GM12878 (cell line): Measurements from ENCODE around the gene NDNF. TPM values are rescaled to one million over a fixed set of nuclear protein-coding genes. Genes with fewer than 3 reads are reported as not detected.

Source experiments
- ATAC-seq: fragments of 200-7000 bp; cut with Tn5 transposase; 3 replicates; pipeline ENCODE4 v1.9.1; 2020; ENCODE audit warnings: mild to moderate bottlenecking, moderate library complexity
- BruUV-seq: library from RNA; stranded (reverse); fragments of 400-500 nt; replicated peaks from 2 replicates; lab custom pipeline; 2021; lab: Mats Ljungman, UMichigan
- CTCF ChIA-PET: fragments of 300-600 bp; sonication (Branson Sonifier 250); formaldehyde crosslinking; extraction: SDS; loops from one replicate; lab custom pipeline; 2021; ENCODE audit warnings: inconsistent platforms; lab: Yijun Ruan, JAX
- POLR2A ChIA-PET: fragments of 350-600 bp; formaldehyde crosslinking; extraction: SDS; loops from one replicate; lab custom pipeline; 2021; ENCODE audit warnings: inconsistent platforms; lab: Charles Lee
- RAD21 ChIA-PET: fragments of 300-600 bp; sonication (Branson Sonifier 250); formaldehyde crosslinking; loops from one replicate; lab custom pipeline; 2023; ENCODE audit warnings: antibody characterized with exemption; ENCODE audit not compliant: unreplicated experiment; lab: Charles Lee
- SMC1A ChIA-PET: fragments of 300-600 bp; sonication (Branson Sonifier 250); formaldehyde crosslinking; loops from one replicate; lab custom pipeline; 2023; ENCODE audit not compliant: unreplicated experiment, uncharacterized antibody; lab: Charles Lee
- DNase-seq: peaks from one replicate; pipeline ENCODE4 v3.0.0-alpha.2; 2011; ENCODE audit warnings: low read depth, low spot score
- FAIRE-seq: peaks from 3 replicates; lab custom pipeline; 2011; peaks lifted over from hg19 to GRCh38; lab: Jason Lieb, UNC
- H2AFZ ChIP-seq: 2 replicates; pipeline ENCODE4 v1.6.0; 2011; ENCODE audit warnings: low read depth, low read length, control low read depth; ENCODE audit not compliant: control insufficient read depth
- H3K27ac ChIP-seq: 2 replicates; pipeline ENCODE4 v1.5.1; 2011; ENCODE audit warnings: control low read depth; ENCODE audit not compliant: control insufficient read depth, insufficient read depth
- H3K27me3 ChIP-seq, 2 experiments: replicated peaks in 1 of 2; 2 replicates each; pipeline versions ENCODE4 v1.6.0 to v1.6.1; 2011; ENCODE audit warnings: low read length in 1 of 2; ENCODE audit not compliant: control insufficient read depth in 2 of 2, insufficient read depth in 2 of 2
- H3K36me3 ChIP-seq, 2 experiments: 2 replicates each; pipeline ENCODE4 v1.5.1; 2011; ENCODE audit warnings: low read length in 1 of 2; ENCODE audit not compliant: control insufficient read depth in 2 of 2, insufficient read depth in 2 of 2
- H3K4me1 ChIP-seq: 2 replicates; pipeline ENCODE4 v1.6.1; 2011; ENCODE audit warnings: mild to moderate bottlenecking, low read length, moderate library complexity, mixed read lengths; ENCODE audit not compliant: control insufficient read depth, insufficient read depth
- H3K4me2 ChIP-seq: 2 replicates; pipeline ENCODE4 v1.6.0; 2011; ENCODE audit warnings: control low read depth; ENCODE audit not compliant: control insufficient read depth, insufficient read depth
- H3K4me3 ChIP-seq: fragments of 200-600 bp; sonication (generic); 2 replicates; pipeline ENCODE4 v1.5.1; 2016
- H3K79me2 ChIP-seq: 2 replicates; pipeline ENCODE4 v1.6.0; 2011; ENCODE audit warnings: low read length; ENCODE audit not compliant: control insufficient read depth, insufficient read depth
- H3K9ac ChIP-seq: 2 replicates; pipeline ENCODE4 v1.8.0; 2011; ENCODE audit warnings: low read length, control low read depth, mixed read lengths; ENCODE audit not compliant: control insufficient read depth, insufficient read depth
- H3K9me3 ChIP-seq: replicated peaks from 3 replicates; pipeline ENCODE4 v1.5.1; 2011; ENCODE audit warnings: mild to moderate bottlenecking, low read length; ENCODE audit not compliant: control insufficient read depth, insufficient read depth
- H4K20me1 ChIP-seq: 2 replicates; pipeline ENCODE4 v1.6.0; 2011; ENCODE audit not compliant: control insufficient read depth, insufficient read depth
- DPF2 ChIP-seq: fragments of 450-650 bp; IDR thresholded peaks from 2 replicates; pipeline ENCODE4 v1.6.1; 2017; ENCODE audit warnings: mild to moderate bottlenecking
- ESRRA ChIP-seq: IDR thresholded peaks from 2 replicates; pipeline ENCODE4 v1.6.1; 2012; ENCODE audit warnings: mild to moderate bottlenecking, low read length, improper control_type of control experiment
- SMAD5 ChIP-seq: IDR thresholded peaks from 2 replicates; pipeline ENCODE4 v1.6.1; 2016; ENCODE audit warnings: antibody characterized with exemption, low read depth
- SMARCA5 ChIP-seq: fragments of 450-650 bp; IDR thresholded peaks from 2 replicates; pipeline ENCODE4 v1.6.1; 2017; ENCODE audit warnings: mild to moderate bottlenecking
- SMC3 ChIP-seq: IDR thresholded peaks from 2 replicates; pipeline ENCODE4 v1.6.1; 2011; ENCODE audit warnings: low read length, improper control_type of control experiment, borderline replicate concordance
- STAT1 ChIP-seq: fragments of 450-650 bp; conservative IDR thresholded peaks from 2 replicates; pipeline ENCODE4 v1.6.1; 2014; ENCODE audit warnings: antibody characterized with exemption, mild to moderate bottlenecking
- WGBS: methylation state at CpG from one replicate; pipeline ENCODE4 v1.1.6; 2016; ENCODE audit warnings: low lambda C conversion rate; ENCODE audit not compliant: insufficient replicate concordance, insufficient coverage; ENCODE audit errors: missing lambda C conversion rate; 5-methylcytosine and 5-hydroxymethylcytosine counted together
- in situ Hi-C: fragments of 300-500 bp; cut with MboI; formaldehyde crosslinking; loops from 9 replicates; pipeline ENCODE4 v1.14.3; 2018; ENCODE audit warnings: mixed read lengths
- intact Hi-C: fragments of 100-400 bp; cut with micrococcal nuclease; formaldehyde crosslinking; loops from one replicate; pipeline ENCODE4 v1.14.2; 2022; ENCODE audit not compliant: unreplicated experiment
- polyA plus RNA-seq, 11 experiments: library from polyadenylated mRNA; depleted of rRNA in 4 of 11; unstranded in 6 of 11; stranded (reverse) in 5 of 11; fragments of >200 nt; fragmentation: Nextera tagmentation in 4 of 11; fragmentation: Illumina TruSeq in 1 of 11; extraction: Ambion mirVana in 4 of 11; extraction: Trizol in 1 of 11; gene quantifications; 1 replicate in 1 of 11; 2 replicates in 10 of 11; pipeline versions ENCODE4 v1.2.1 to v1.2.3, GENCODE V29; 2011 to 2016; ENCODE audit warnings: inconsistent platforms in 2 of 11, missing spikeins in 2 of 11, low read depth in 1 of 11
- total RNA-seq, 4 experiments: library from RNA; depleted of rRNA in 3 of 4; stranded (reverse); fragments of >200 nt in 3 of 4; fragmentation: Illumina TruSeq in 1 of 4; extraction: Trizol in 1 of 4; gene quantifications; 2 replicates each; pipeline versions ENCODE4 v1.2.1 to v1.2.3, GENCODE V29; 2013 to 2021
- TF ChIP-seq, protein P1 (sequence below): fragments of 450-650 bp; formaldehyde crosslinking; IDR thresholded peaks from 2 replicates; pipeline ENCODE4 v1.4.0; 2020; ENCODE audit warnings: mild to moderate bottlenecking, moderate library complexity

The NDNF gene
- total and polyA plus RNA-seq, 10 of the 15 experiments (the other 5 are each of a cell fraction or from before 2014, with no cell fraction given) = 0.26 TPM; not detected in 9

DNA sequence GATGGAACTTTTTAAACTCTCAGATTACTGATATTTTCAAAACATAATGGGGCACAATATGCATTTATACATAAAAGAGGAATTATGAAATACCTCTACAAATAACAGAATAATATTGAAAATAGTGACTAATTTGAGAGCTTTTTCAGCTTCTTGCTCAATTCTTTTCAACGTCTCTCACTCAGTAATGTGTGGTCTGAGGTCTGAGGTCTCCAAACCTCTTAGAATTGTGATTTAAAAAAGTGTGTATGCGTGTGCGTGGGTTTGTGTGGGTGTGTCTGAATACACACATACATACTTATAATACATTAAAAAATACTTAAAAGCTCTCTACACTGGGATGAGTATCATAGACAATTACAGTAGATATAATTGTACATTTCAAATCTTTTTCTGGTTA is 7.9 kb downstream of the NDNF start:
- Histone ChIP-seq H3K4me3 (no peak overlapping the region), H3K36me3 (no peaks in the 10 kb centered on the region), H3K9me3 (no peaks in the 10 kb centered on the region), H4K20me1 (no peaks in the 10 kb centered on the region), H3K4me1 (no peaks in the 10 kb centered on the region), H2AFZ (no peak overlapping the region), H3K79me2 (no peaks in the 10 kb centered on the region), H3K4me2 (no peak overlapping the region), H3K27me3 (peaks cover 0 to 7% of the 10 kb centered on the region in 2 experiments; a peak in 2 of 4 replicates), H3K27ac (no peak overlapping the region), H3K9ac (no peak overlapping the region)
- POLR2A ChIA-PET = no interaction called here
- no TSS peak for BruUV-seq
- CTCF ChIA-PET = no interaction called here
- 2% methylated on average over 3 of the region's 3 CpGs for WGBS
- RAD21 ChIA-PET = no interaction called here
- FAIRE-seq (peak; percentile 57), ATAC-seq (no peak), DNase-seq (no peak)
- SMC1A ChIA-PET = no interaction called here
- in situ Hi-C loops (no loop called here), intact Hi-C loops (no loop called here)
- no peak for TF ChIP-seq DPF2
- TF ChIP-seq STAT1 = no peak
- no peak for TF ChIP-seq SMARCA5
- no peak for TF ChIP-seq SMC3

DNA sequence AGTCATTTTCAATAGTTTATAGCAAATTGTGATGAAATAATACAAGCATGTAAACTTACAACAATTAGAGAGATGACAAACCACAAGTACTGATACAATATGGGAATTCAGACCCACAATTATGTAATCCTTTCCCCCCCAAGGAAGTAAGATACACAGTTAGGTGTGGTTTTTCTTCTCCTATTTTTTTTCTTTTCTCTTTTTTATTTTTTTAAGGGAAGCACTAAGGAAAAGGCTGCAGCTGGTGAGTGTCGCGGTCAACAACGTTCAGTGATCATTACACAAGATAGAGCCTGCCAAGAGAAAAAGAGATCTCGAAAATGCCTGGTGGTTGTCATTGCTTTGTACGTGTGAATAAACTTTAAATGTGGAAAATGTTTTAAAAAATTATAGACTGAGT is 9.8 kb downstream of the NDNF start:
- BruUV-seq = no TSS peak
- H3K4me3 ChIP-seq = no peak overlapping the region
- ChIA-PET RAD21 (no interaction called here), SMC1A (no interaction called here), POLR2A (no interaction called here), CTCF (no interaction called here)
- FAIRE-seq (no peak), DNase-seq (no peak), ATAC-seq (no peak)
- H3K9me3 ChIP-seq = no peaks in the 10 kb centered on the region
- no peaks in the 10 kb centered on the region for H3K36me3 ChIP-seq
- no peak overlapping the region for H3K27ac ChIP-seq
- no peak overlapping the region for H2AFZ ChIP-seq
- H3K4me2 ChIP-seq = no peak overlapping the region
- WGBS = 27% methylated on average over 5 of the region's 5 CpGs
- H3K79me2 ChIP-seq = no peaks in the 10 kb centered on the region
- in situ Hi-C loops (no loop called here), intact Hi-C loops (no loop called here)
- TF ChIP-seq SMAD5 (no peak), ESRRA (no peak)
- TF ChIP-seq, protein P1, sequence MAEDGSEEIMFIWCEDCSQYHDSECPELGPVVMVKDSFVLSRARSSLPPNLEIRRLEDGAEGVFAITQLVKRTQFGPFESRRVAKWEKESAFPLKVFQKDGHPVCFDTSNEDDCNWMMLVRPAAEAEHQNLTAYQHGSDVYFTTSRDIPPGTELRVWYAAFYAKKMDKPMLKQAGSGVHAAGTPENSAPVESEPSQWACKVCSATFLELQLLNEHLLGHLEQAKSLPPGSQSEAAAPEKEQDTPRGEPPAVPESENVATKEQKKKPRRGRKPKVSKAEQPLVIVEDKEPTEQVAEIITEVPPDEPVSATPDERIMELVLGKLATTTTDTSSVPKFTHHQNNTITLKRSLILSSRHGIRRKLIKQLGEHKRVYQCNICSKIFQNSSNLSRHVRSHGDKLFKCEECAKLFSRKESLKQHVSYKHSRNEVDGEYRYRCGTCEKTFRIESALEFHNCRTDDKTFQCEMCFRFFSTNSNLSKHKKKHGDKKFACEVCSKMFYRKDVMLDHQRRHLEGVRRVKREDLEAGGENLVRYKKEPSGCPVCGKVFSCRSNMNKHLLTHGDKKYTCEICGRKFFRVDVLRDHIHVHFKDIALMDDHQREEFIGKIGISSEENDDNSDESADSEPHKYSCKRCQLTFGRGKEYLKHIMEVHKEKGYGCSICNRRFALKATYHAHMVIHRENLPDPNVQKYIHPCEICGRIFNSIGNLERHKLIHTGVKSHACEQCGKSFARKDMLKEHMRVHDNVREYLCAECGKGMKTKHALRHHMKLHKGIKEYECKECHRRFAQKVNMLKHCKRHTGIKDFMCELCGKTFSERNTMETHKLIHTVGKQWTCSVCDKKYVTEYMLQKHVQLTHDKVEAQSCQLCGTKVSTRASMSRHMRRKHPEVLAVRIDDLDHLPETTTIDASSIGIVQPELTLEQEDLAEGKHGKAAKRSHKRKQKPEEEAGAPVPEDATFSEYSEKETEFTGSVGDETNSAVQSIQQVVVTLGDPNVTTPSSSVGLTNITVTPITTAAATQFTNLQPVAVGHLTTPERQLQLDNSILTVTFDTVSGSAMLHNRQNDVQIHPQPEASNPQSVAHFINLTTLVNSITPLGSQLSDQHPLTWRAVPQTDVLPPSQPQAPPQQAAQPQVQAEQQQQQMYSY (CRISPR knock-in tag) = no peak
- H3K27me3 ChIP-seq = peaks cover 0 to 8% of the 10 kb centered on the region in 2 experiments; a peak in 2 of 4 replicates
- H3K9ac ChIP-seq = no peak overlapping the region
- H3K4me1 ChIP-seq = no peaks in the 10 kb centered on the region
- no peaks in the 10 kb centered on the region for H4K20me1 ChIP-seq
